B cell (primary cell): ENCODE results near the gene MORF4L1.
"Not testable (repeated sequence)": the region's sequence is repeated elsewhere in the genome, so short reads cannot be mapped to it uniquely, and the experiment has no call there.

ENCODE experiments used
- EZH2 ChIP-seq: IDR thresholded peaks from 2 replicates; pipeline ENCODE4 v1.6.1; 2012; ENCODE audit warnings: borderline replicate concordance, low read depth, mild to moderate bottlenecking, moderate library complexity, low read length; ENCODE audit not compliant: insufficient read depth, poor library complexity, severe bottlenecking
- TF ChIP-seq, protein P1 (sequence below): fragments of 200-600 bp; IDR thresholded peaks from one replicate; pipeline ENCODE4 v1.8.0; 2022; ENCODE audit warnings: antibody characterized with exemption, mild to moderate bottlenecking

DNA sequence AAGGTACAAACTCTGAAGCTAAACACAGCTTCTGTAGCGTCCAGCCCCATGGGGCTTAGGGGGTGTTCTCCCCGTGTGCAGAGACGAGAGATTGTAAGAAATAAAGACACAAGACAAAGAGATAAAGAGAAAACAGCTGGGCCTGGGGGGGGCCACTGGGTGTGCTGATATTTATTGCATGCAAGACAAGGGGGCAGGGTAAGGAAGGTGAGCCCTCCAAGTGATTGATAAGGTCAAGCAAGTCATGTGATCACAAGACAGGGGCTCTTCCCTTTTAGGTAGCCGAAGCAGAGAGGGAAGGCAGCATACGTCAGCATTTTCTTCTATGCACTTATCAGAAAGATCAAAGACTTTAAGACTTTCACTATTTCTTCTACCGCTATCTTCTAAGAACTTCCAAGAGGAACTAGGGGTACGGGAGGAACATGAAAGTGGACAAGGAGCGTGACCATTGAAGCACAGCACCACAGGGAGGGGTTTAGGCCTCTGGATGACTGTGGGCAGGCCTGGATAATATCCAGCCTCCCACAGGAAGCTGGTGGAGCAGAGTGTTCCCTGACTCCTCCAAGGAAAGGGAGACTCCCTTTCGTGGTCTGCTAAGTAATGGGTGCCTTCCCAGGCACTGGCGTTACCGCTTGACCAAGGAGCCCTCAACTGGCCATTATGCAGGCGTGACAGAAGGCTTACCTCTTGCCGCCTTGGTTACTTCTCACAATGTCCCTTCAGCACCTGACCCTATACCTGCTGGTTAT is 29.8 kb downstream of the MORF4L1 start:
- TF ChIP-seq, protein P1, sequence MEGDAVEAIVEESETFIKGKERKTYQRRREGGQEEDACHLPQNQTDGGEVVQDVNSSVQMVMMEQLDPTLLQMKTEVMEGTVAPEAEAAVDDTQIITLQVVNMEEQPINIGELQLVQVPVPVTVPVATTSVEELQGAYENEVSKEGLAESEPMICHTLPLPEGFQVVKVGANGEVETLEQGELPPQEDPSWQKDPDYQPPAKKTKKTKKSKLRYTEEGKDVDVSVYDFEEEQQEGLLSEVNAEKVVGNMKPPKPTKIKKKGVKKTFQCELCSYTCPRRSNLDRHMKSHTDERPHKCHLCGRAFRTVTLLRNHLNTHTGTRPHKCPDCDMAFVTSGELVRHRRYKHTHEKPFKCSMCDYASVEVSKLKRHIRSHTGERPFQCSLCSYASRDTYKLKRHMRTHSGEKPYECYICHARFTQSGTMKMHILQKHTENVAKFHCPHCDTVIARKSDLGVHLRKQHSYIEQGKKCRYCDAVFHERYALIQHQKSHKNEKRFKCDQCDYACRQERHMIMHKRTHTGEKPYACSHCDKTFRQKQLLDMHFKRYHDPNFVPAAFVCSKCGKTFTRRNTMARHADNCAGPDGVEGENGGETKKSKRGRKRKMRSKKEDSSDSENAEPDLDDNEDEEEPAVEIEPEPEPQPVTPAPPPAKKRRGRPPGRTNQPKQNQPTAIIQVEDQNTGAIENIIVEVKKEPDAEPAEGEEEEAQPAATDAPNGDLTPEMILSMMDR = not testable (repeated sequence)
- TF ChIP-seq EZH2 = not testable (repeated sequence)
